Mesothelial cell of epicardium (in vitro differentiated cells): ENCODE results near the gene KDM8. TPM values are rescaled to one million over a fixed set of nuclear protein-coding genes. Genes with fewer than 3 reads are reported as not detected.

Experiments used
- DNase-seq, 2 experiments: peaks; one replicate each; pipeline ENCODE4 v3.0.0; 2021; ENCODE audit warnings: low spot score in 2 of 2; ENCODE audit not compliant: unreplicated experiment in 2 of 2
- H3K27ac Mint-ChIP-seq: 2 replicates; pipeline ENCODE4 v1.8.0; 2021; ENCODE audit warnings: mixed read lengths
- H3K27me3 Mint-ChIP-seq: 2 replicates; pipeline ENCODE4 v1.8.0; 2021; ENCODE audit warnings: low read depth, mixed read lengths
- H3K36me3 Mint-ChIP-seq: 2 replicates; pipeline ENCODE4 v1.8.0; 2021; ENCODE audit warnings: mixed read lengths
- H3K4me1 Mint-ChIP-seq: 2 replicates; pipeline ENCODE4 v1.8.0; 2021; ENCODE audit warnings: mixed read lengths
- H3K4me3 Mint-ChIP-seq: 2 replicates; pipeline ENCODE4 v1.8.0; 2021; ENCODE audit warnings: mild to moderate bottlenecking, moderate library complexity, mixed read lengths
- H3K9me3 Mint-ChIP-seq: 2 replicates; pipeline ENCODE4 v1.8.0; 2021; ENCODE audit warnings: mixed read lengths
- total RNA-seq: library from RNA; stranded (reverse); gene quantifications from 3 replicates; pipeline ENCODE4 v1.2.1, GENCODE V29; 2021
- TF ChIP-seq, protein P1 (sequence below): fragments of 200-600 bp; sonication (generic); IDR thresholded peaks from one replicate; pipeline ENCODE4 v1.5.0; 2021; ENCODE audit warnings: antibody characterized with exemption; ENCODE audit not compliant: unreplicated experiment

The KDM8 gene
- total RNA-seq, 1 donor from 2014 or later = 11.8 TPM

DNA sequence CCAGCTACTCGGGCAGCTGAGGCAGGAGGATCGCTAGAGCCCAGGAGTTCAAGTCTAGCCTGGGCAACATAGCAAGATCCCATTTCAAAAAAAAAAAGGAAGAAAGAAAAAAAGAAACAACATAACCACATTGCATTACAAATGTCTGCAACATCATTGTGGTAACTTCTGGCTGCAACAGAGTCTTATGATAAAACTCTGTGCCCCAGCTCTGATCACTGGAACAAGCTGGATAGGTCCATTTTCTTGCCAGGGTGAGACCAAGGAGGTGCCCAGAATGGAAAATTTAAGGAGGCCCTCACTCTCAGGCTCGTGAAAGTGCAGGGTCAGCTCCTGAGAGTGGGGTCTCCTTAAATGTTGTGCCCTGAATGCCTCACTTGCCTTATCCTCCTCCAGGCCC is 37.8 kb upstream of the KDM8 start:
- Mint-ChIP-seq H3K4me3 (no peak overlapping the region), H3K27ac (no peak overlapping the region), H3K36me3 (no peaks in the 10 kb centered on the region), H3K27me3 (peaks cover 5% of the 10 kb centered on the region), H3K4me1 (no peaks in the 10 kb centered on the region), H3K9me3 (peaks cover 9% of the 10 kb centered on the region)
- TF ChIP-seq, protein P1, sequence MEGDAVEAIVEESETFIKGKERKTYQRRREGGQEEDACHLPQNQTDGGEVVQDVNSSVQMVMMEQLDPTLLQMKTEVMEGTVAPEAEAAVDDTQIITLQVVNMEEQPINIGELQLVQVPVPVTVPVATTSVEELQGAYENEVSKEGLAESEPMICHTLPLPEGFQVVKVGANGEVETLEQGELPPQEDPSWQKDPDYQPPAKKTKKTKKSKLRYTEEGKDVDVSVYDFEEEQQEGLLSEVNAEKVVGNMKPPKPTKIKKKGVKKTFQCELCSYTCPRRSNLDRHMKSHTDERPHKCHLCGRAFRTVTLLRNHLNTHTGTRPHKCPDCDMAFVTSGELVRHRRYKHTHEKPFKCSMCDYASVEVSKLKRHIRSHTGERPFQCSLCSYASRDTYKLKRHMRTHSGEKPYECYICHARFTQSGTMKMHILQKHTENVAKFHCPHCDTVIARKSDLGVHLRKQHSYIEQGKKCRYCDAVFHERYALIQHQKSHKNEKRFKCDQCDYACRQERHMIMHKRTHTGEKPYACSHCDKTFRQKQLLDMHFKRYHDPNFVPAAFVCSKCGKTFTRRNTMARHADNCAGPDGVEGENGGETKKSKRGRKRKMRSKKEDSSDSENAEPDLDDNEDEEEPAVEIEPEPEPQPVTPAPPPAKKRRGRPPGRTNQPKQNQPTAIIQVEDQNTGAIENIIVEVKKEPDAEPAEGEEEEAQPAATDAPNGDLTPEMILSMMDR = no peak
- DNase-seq = no peak

DNA sequence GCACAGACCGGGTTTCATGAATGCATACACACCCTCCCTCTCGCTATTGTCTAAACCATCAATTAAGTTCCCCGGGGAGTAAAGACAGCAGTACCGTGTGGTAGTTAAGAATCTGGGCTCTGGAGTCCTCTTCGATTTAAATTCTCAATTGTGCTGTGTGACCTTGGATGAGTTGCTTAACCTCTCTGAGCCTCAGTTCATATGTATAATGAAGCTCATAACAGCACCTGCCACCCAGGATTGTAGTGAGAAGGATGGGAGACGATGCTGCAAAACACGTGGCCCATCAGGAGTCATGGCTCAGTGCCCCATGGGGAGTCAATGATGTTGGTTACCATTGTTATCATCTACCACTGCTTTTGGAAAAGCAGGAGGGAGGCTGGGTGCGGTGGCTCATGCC is 34.5 kb upstream of the KDM8 start:
- Mint-ChIP-seq H3K36me3 (no peaks in the 10 kb centered on the region), H3K4me1 (no peaks in the 10 kb centered on the region), H3K27me3 (peaks cover 5% of the 10 kb centered on the region), H3K4me3 (no peak overlapping the region), H3K27ac (no peak overlapping the region), H3K9me3 (peaks cover 11% of the 10 kb centered on the region)
- no peak for DNase-seq
- TF ChIP-seq, protein P1 = no peak

DNA sequence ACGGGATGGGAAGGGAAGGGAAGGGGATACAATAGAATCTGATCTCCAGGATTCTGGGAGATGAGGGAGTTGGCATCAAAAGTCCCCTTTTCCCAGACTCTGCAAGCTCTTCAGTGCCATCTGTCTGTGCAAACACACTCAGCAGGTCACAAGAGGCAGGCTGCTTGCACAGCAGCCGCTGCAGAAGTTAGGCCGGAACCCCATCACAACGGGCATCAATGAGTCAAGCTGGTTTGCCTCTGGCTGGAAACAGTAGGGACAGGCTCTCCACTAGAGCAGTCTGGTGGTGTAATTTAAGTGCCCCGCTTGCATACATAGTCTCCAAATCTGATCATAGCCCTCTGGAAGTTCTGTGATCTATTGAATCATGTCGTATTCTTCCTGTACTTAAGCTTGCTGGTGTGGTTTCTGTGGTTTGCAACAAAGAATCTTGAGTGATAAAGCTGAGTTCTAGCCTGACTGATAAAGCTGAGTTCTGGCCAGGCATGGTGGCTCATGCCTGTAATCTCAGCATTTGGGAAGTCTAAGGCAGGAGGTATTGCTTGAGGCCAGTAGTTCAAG is 33.7 kb upstream of the KDM8 start:
- H3K27ac Mint-ChIP-seq = no peak overlapping the region
- H3K4me1 Mint-ChIP-seq = peaks cover 6% of the 10 kb centered on the region
- TF ChIP-seq, protein P1 = no peak
- H3K4me3 Mint-ChIP-seq = no peak overlapping the region
- DNase-seq = no peak
- H3K9me3 Mint-ChIP-seq = peaks cover 11% of the 10 kb centered on the region
- no peaks in the 10 kb centered on the region for H3K36me3 Mint-ChIP-seq
- peaks cover 5% of the 10 kb centered on the region for H3K27me3 Mint-ChIP-seq

DNA sequence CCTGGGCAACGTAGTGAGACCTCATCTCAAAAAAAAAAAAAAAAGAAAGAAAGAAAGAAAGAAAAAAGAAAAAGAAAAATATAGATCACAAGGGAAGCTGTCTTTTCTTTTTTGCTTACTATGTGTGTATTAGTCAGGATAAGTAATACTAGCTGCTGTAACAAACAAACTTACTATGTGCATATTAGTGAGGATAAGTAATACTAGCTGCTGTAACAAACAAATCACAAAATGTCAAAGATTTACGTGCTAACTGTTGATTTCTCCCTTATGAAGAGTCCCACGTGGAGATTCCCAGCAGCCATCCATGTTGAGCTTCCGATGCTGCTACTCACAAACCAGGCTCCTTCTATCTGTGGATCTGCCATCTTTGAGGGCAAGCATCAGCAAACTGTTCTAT is 31.7 kb upstream of the KDM8 start:
- H3K9me3 Mint-ChIP-seq = peaks cover 11% of the 10 kb centered on the region
- H3K4me1 Mint-ChIP-seq = peaks cover 10% of the 10 kb centered on the region
- TF ChIP-seq, protein P1 = no peak
- H3K36me3 Mint-ChIP-seq = no peaks in the 10 kb centered on the region
- H3K27ac Mint-ChIP-seq = no peak overlapping the region
- H3K27me3 Mint-ChIP-seq = peaks cover 5% of the 10 kb centered on the region
- H3K4me3 Mint-ChIP-seq = no peak overlapping the region
- DNase-seq = no peak

DNA sequence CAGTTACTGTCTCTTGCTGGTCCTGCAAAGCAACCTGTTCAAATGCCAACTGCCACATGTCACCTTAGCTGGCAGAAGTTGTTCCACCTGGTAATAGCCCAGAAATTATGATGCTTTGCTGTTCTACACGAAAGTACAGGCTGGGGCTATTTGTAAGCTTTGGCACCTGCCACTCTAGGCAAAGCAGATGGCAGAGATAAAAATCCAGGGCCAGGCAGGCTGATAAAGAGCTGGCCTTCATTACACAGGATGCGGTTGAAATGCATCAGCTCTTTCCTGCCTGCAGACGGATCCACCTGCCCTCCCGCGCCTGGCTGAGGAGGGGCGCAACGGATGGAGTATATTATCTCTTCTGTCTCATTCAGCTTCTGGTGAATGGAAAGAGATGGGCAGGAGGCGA is 29.3 kb upstream of the KDM8 start:
- peaks cover 2% of the 10 kb centered on the region for H3K27me3 Mint-ChIP-seq
- H3K4me1 Mint-ChIP-seq = peaks cover 13% of the 10 kb centered on the region
- H3K27ac Mint-ChIP-seq = peak overlapping the region; percentile 53

More for the DNA sequence above, 29.3 kb upstream of the KDM8 start:
- Mint-ChIP-seq H3K4me3 (no peak overlapping the region), H3K9me3 (peaks cover 11% of the 10 kb centered on the region), H3K36me3 (no peaks in the 10 kb centered on the region)
- TF ChIP-seq, protein P1 = no peak
- no peak for DNase-seq
